HS-5 (cell line): Measurements from ENCODE around the gene SREBF2.
A peak's percentile ranks its signal among the peaks of the same experiment; 100 is the strongest.

Experiments
- DNase-seq: peaks from one replicate; pipeline ENCODE4 v3.0.0-alpha.2; 2012; ENCODE audit warnings: low read depth

SREBF2 gene

DNA sequence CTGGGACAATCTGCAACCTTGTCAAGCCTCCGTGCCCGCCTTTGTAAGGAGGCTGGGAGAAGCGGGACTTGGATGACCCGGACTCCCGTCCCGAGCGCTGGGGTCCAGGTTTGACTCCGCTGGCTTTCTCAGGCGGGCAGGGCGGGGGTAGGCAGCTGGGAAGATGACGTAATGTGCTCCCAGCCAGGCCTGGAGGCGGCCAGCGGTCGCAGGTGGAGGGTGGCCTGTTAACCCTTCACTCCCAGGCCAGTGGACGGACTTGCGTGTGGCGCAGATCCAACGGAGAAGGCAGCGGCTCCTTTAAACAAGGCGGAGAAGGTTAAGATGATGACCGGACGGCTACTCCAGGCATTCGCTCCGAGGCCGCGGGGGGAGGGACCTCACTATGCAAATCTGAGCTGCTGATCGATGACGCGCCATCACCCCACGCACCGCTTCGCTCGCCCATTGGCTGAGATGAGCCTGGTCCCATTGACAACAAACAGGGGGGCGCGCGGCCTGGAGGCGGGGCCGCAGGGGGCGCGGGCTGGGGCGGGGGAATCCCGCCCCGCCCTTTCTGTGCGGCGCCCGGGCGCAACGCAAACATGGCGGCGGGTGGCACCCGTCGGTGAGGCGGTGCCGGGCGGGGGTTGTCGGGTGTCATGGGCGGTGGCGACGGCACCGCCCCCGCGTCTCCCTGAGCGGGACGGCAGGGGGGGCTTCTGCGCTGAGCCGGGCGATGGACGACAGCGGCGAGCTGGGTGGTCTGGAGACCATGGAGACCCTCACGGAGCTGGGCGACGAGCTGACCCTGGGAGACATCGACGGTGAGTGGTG is at the start of gene SREBF2:
SREBF2 (plus strand) TSS at position 553 of the 816 bp plus-strand sequence; CDS start at position 719, 166 bp downstream.
- peak; percentile 96 for DNase-seq

DNA sequence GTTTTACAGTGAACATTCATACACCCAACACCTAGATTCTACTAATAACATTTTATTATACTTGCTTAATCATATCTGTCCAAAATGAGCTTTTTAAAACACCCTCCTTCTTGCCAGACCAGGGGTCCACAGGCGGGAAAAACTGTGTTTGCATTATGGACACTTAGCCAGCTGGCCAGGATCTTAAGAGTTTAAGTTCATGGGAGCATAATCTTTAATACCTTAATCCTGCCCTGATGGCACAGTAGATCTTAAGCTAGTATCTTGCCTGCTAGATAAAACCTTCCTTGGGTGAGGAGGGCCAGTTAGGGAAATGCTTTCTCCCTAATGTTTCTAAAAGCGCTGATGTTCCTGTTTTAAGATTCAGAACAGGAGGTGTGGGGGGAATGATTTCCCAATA is 45.6 kb upstream of the SREBF2 start:
- no peak for DNase-seq

DNA sequence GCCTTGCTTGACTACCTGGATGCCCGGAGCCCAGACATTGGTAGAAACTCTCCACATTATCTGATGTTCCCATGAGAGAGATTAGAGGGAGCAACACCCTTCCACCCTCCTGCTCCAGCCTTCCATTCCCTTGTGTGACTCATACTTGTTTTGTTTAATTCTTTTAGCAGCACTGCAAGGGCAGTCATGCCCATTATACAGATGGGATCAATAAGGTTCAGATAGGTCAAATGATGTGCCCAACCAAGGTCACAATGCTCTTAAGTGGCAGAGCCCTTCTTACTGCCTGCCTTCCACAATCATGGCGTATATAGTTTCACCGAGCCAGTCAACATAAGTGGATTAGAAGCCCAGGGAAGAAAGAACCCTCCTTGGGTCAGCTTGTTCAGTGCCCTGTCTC is 39.0 kb upstream of the SREBF2 start:
- DNase-seq: no peak

DNA sequence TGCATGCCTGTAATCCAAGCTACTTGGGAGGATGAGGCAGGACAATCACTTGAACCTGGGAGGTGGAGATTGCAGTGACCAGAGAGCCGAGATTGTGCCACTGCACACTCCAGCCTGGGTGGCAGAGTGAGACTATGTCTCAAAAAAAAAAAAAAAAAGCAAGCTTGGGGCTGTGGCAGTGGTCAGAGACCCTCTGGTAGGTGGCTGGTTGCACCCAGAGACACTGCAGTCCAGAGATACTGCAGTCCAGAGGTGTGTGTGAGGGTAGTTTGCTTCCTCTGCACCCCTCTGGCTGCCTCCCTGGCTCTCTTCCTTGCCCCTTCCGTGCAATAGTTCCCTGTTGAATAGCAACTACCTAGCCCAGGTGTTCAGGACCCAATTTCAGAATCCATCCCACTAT is 34.2 kb upstream of the SREBF2 start:
- DNase-seq: no peak

DNA sequence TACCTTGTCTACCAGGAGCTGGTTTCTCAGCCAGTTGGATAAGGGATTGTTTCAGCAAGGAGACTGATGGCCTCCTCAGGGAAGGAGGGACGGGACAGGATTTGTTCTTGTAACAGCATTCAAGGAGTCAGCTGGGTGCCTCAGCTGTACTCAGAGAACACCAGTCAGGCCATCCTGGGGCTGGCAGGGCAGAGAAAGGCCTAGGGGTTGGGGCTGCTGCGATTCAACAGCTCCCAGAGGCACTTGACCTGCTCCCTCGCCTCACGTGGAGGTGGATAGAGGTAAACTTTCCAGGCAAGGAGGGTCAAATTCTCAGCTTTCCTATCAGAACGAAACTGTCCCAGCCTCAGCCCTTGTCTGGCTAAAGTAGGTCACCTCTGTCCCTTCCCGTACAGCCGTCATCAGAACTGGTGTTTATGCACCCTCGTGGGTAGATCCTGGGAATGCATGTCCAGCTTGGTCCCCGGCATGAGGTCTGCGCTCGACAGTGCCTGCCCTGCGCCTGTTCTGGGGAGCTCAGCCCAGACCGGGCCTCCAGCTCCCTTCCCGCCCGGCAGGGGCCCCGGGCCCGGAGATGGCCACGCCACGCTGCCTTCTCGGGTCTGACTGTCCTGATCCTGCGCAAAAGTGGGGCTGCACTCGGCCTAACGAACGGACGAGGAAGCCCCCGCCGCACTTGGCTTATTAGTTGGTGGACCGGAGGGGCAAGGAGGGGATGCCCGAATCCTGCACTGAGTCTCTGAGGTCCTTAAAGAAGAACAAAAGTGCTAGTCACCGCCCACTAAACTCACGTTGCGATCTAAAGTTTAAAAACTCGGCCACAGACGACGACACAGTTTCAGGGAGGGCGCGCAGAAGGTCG is 33.2 kb upstream of the SREBF2 start:
- no peak for DNase-seq

DNA sequence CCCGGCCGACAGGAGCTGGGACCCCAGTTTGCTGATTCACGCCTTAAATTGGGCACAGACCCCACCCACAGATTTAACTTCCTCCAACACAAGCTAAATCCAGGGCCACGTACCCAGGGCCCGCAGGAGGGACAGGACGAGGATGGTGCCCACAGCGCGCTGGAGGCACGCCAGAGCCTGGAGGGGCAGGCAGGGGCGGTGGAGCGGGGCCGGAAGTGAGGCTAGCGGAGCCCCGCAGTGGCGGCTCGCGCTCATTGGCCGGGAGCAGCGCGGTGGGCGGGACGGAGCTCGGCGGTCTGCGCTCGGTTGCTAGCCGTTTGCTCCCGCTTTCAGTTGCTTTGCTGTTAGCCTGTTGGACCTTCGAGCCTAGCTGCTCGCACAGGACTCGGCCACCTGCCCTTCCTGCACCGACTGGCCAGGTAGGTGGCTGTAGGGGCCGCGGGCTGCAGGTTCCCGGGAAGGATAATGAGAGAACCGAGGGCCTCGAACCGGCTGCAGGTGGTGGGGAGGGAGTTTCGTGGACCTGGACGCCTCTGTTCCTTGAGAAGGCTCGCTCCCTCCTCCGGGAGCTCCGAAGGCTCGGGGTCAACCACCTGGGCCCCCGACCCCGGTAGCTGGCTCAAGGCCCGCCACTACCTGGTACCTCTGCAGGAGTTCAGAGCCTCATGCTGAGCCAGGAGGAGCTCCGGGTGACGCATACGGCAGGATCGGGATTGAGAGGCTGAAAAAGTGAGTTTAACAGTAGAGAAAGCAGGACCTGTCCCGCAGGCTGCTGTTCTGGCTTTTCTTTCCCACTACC is 32.4 kb upstream of the SREBF2 start, which contains the start of gene CCDC134:
CCDC134 (plus strand) TSS at position 332 of the 799 bp plus-strand sequence. CDS start 8,212 bp downstream, outside the sequence.
- DNase-seq: peak; percentile 37

DNA sequence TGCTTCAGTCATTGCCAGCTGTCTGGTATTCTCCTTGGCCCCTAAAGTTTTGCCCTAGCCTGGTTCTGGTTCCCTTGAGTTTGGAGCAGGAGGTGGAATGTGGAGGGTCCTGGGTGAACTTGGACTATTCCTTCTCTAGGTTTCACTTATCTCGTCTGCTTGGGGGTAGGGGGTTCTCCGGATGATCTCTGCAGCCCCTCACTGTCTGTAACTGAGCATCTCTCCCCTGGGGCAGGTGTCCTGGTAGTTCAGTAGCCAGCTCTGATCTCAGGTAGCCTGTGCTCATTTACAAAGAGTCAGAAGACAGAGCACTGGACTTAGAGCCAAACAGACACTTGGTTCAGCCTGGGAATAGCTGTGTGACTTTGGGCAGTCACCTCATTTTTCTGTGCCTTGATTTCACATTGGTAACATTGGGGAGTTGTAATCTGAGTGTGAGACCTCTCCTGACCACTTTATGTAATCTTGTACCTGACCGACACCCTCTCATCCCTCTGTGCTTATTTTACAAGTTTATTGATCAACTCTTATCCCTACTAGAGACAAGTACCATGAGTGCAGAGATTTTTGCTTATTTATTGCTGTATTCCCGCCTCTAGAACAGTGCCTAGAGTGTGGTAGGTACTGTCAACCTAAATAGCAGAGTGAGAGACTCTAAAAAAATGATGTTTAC is 31.6 kb upstream of the SREBF2 start:
- no peak for DNase-seq

DNA sequence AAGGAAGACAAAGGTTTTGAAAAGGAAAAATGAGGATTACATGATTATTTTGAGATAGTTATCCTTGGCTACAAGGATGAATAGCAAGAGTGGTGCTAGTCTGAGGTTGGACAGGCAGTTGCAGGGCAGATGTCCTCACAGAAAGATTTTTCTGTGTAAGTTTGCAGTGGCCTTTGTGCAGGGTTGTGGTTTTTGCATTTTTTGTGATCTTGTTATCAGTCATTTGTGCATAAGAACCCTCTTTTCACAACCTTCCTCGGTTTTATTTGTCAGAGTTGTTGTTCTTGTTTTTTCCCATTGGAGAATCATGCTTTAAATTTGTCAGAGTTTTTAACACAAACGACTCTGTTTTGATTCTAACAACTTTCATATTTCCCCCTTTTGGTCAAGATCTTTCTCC is 31.0 kb upstream of the SREBF2 start:
- no peak for DNase-seq

DNA sequence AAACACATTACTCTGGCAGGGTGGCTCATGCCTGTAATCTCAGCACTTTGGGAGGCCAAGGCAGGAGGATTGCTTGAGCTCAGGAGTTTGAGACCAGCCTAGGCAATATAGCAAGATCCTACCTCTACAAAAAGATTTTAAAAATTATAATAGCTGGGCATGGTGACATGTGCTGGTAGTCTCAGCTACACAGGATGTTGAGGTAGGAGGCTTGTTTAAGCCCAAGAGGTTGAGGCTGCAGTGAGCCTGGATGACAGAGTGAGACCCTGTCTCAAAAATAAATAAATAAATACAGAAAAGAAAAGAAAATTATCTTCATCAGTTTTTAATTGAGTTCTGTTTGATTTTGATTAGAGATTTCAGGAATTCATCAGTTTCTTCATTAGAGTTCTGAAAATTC is 27.3 kb upstream of the SREBF2 start:
- no peak for DNase-seq

DNA sequence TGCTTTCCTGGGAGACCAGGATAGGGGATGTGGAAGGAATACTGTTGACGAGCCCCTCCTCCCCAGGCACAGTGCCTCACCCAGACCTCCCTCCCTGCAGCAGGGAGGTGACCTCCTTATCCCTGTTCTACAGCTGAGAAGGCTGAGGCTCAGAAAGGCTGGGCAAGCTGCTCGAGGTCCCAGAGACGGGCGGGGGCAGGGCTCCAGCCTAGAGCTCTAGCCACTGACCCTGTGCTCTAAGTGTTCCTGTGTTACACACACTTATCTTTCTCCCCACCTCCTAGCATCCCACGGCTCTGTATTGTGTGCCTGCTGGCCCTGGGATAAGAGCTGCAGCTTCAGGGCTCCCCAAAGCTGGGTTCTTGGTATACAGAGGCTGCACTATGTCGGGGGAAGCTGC is 24.5 kb upstream of the SREBF2 start:
- DNase-seq: no peak

DNA sequence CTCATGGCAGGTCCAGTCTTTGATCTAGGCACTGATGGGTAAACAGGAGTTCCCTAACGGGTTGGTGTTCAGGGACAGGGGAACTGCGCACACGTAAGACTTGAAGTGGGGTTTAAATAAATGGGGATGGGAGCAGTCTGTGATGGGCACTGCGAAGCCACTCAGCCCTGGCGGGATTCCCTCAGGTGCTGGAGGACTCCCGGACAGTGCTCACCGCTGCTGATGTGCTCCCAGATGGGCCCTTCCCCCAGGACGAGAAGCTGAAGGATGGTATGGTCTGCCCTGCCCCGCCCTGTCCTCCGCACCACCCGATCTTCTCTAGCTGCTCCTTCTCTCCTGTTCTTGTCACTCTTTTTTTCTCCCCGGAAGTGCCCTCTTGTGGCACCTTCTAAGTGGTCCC is 22.9 kb upstream of the SREBF2 start:
- DNase-seq: no peak

DNA sequence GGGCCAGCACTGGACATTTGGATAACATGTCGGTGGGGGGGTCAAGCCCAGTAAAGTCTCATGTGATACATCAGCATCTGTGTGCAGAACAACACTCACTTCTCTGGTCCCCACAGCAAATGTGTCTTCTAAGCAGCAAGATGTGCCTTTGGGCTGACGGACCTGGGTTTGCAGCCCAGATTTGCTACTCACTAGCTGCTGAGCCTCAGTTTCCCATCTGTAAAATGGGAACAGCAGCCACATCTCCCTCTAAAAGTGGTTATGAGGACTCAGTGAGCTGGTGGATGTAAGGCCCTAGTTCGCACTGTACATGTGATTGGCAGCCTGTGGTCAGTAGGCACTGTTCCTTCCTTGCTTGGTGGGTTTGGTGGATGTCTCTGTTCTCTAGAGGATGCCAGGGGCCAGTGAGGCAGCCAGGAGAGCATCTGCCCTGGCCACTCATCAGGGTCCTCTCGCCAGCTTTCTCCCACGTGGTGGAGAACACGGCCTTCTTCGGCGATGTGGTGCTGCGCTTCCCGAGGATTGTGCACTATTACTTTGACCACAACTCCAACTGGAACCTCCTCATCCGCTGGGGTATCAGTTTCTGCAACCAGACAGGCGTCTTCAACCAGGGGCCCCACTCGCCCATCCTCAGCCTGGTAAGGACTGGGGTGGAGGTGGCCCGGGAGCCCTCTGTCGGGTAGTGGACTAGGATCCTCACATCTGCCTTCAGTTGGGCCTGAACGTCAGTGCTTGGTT is 19.9 kb upstream of the SREBF2 start:
- no peak for DNase-seq

DNA sequence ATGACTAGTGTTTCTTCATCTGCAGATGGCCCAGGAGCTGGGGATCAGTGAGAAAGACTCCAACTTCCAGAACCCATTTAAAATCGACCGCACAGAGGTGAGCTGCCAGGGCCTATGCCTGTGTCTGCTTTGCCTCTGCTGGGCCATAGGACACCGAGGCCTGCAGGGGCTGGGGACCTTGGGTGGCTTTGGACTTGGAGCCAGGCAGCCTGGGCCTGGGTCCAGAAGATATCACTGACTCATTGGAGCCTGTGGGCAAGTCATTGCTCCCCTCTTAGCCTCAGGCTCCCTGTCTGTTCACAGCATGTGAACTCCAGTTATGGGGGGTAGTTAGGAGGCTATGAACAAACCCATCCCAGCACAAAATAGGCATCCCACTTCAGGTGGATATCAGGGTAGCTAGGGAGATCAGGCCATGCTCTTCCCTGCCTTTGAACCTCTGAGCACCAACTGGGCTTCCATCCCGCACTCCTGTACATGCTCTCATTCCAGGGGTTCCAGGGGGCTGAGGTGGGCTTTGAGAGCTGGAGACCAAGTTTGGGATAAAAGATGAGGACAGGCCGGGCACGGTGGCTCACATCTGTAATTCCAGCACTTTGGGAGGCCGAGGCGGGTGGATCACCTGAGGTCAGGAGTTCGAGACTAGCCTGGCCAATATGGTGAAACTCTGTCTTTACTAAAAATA is 19.0 kb upstream of the SREBF2 start:
- DNase-seq: no peak

DNA sequence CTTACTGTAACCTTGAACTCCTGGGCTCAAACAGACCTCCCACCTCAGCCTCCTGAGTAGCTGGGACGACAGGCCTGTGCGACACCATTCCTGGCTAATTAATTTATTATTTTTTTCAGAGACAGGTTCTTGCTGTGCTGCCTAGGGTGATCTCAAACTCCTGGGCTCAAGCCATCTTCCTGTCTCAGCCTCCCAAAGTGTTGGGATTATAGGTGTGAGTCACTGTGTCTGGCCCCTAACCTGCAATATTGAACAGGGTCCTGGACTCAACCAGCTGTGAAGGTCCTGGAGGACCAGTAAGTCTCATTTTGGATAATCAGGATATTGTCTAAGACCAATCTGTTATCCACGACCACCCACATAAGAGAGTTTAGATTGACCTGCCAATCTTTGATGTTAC is 17.2 kb upstream of the SREBF2 start:
- no peak for DNase-seq

DNA sequence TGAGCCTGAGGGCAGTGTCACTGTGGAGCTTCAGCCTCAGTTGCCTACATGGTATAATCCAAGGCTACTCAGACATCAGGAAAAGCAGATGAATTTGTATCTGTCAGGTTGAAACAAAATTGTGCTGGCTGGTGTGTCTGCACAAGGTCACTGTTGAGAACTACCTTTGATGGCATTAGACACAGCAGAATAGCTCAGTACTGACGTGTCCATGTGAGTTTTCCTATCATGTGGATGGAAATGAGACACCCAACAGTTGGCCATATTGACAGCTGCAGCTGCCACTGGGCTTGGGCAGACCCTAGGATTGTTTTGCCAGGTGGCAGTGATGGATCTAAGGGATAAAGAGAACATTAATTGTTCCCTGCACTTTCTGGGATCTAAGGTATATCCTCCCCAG is 16.7 kb upstream of the SREBF2 start:
- no peak for DNase-seq

DNA sequence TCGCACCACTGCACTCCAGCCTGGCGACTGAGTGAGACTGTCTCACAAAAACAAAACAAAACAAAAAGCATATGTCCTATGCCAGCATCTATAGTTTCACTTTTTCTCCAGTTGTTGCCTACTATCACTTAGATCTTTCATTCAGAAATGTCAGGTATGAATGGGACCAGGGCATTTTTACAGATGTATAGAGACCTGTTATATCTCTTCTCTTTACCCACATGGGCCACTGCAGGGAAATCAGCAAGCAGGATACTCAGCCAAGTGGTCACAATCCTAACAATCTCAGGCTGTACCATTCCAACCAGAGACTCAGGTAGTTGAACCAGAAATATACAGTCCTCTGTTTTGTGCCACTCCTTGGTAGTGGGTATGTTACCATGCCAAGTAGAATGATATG is 16.0 kb upstream of the SREBF2 start:
- no peak for DNase-seq

DNA sequence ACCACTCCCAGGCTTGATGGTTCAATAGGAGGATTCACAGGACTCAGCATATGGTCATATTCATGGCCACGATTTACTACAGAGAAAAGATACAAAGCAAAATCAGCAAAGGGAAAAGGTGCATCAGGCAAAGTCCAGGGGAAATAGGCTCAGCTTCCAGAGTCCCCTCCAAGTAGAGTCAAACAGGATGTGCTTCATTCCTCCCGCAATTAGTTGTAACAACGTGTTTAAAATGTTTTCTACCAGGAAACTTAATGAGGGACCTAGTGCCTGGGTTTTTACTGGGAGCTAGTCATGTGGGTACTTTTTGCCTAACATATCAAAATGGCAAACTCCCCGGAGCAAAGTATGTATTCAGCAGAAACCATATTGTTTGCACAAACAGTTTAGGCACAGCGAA is 14.9 kb upstream of the SREBF2 start:
- DNase-seq: no peak

DNA sequence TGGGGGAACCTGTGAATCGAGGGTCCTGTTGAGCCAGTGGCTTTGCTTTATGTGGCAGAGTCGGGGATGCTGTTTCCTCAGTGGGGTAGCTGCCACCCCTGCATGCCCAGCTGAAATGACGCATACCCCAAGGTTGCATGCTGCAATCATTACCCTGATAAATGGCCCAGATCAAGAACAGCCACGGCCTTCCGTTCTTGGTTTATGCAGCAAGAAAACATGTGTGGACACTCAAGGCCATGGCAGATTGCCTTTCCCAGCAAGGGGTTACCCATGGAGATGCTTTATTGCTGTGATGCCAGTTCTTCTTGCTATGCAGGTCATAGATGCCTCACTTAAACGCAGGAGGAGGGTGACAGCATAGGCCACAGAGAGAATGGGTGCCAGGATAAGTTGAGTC is 14.3 kb upstream of the SREBF2 start:
- no peak for DNase-seq

DNA sequence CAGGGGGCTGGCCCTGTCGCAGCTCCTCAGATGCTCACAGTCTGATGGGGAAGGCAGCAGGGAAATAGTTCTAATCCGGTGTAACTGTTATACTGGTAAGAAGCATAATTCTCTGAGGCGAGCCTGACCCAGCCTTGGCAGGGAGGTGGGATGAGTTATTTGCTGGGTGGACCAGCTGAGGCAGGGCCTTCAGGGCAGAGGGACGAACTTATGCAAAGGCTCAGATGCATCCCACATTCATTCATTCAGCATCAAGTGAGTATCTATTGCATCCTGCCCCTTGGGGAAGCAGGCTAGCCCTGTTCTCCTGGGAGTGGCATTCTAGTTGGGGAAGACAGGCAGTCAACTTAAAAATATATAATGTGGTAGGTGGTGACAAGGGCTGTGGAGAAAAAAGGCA is 13.6 kb upstream of the SREBF2 start:
- no peak for DNase-seq

DNA sequence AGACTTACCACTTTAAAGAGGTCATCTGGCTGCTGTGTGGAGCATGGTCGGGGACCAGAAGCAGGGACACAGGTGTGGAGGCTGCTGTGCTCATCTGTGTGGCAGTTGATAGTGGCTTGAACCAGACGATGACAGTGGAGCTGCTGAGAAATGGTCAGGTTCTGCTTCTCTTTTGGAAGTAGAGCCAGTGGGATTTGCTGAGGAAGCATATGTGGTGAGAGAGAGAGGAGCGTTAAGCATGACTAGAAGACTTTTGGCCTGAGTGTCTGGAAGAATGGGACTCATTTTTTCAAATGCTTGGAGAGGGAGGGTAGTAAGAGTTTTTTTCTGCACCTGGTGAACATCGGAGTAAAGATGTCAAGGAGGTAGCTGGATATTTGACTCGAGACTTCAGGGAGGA is 12.5 kb upstream of the SREBF2 start:
- no peak for DNase-seq
